H1 (cell line): ENCODE results near the gene CYP4A22. TPM values are rescaled to one million over a fixed set of nuclear protein-coding genes. Genes with fewer than 3 reads are reported as not detected.

Experiments
- CTCF ChIA-PET: fragments of 300-600 bp; sonication (Branson Sonifier 250); formaldehyde crosslinking; loops from one replicate; lab custom pipeline; 2021; ENCODE audit not compliant: partially characterized antibody; lab: Charles Lee
- POLR2A ChIA-PET: fragments of 300-600 bp; sonication (Branson Sonifier 250); formaldehyde crosslinking; loops from one replicate; lab custom pipeline; 2021; ENCODE audit warnings: inconsistent platforms; ENCODE audit not compliant: partially characterized antibody; lab: Charles Lee
- DNase-seq, 2 experiments: peaks; one replicate each; pipeline versions ENCODE4 v3.0.0 to v3.0.0-alpha.2; 2010 to 2022; ENCODE audit warnings: low spot score in 2 of 2, low read depth in 1 of 2, mixed read lengths in 1 of 2
- FAIRE-seq: peaks from 2 replicates; lab custom pipeline; 2011; peaks lifted over from hg19 to GRCh38; lab: Jason Lieb, UNC
- H2AFZ ChIP-seq: 2 replicates; pipeline ENCODE4 v1.8.1; 2012; ENCODE audit warnings: low read length, inconsistent platforms
- H2AK5ac ChIP-seq: 2 replicates; pipeline ENCODE4 v1.6.1; 2013; ENCODE audit warnings: low read depth, low read length
- H2BK120ac ChIP-seq: replicated peaks from 2 replicates; pipeline ENCODE3; 2013; ENCODE audit warnings: low read depth, low read length, inconsistent platforms
- H2BK12ac ChIP-seq: 2 replicates; pipeline ENCODE4 v1.6.1; 2013; ENCODE audit warnings: low read depth, low read length
- H2BK15ac ChIP-seq: 2 replicates; pipeline ENCODE4 v1.6.1; 2013; ENCODE audit warnings: low read length
- H2BK20ac ChIP-seq: 2 replicates; pipeline ENCODE4 v1.6.1; 2013; ENCODE audit warnings: low read length
- H2BK5ac ChIP-seq: 2 replicates; pipeline ENCODE4 v1.6.1; 2013; ENCODE audit warnings: low read depth, low read length
- H3K14ac ChIP-seq: 2 replicates; pipeline ENCODE4 v1.6.1; 2013; ENCODE audit warnings: inconsistent platforms; ENCODE audit not compliant: insufficient read length
- H3K18ac ChIP-seq: 2 replicates; pipeline ENCODE4 v1.6.1; 2013; ENCODE audit warnings: low read length; ENCODE audit errors: extremely low read depth
- H3K23ac ChIP-seq: 2 replicates; pipeline ENCODE4 v1.6.1; 2013; ENCODE audit warnings: inconsistent platforms; ENCODE audit not compliant: insufficient read length
- H3K23me2 ChIP-seq: 2 replicates; pipeline ENCODE4 v1.6.1; 2013; ENCODE audit warnings: low read depth, low read length
- H3K27ac ChIP-seq: 2 replicates; pipeline ENCODE4 v1.6.1; 2011; ENCODE audit warnings: low read depth, low read length, inconsistent platforms
- H3K27me3 ChIP-seq, 4 experiments: replicated peaks in 1 of 4; 1 replicate in 1 of 4; 2 replicates in 3 of 4; pipeline versions ENCODE4 v1.6.1 to v1.8.1; 2011 to 2013; ENCODE audit warnings: low read length in 3 of 4, mild to moderate bottlenecking in 3 of 4, inconsistent platforms in 2 of 4, mixed read lengths in 2 of 4, moderate library complexity in 1 of 4; ENCODE audit not compliant: control insufficient read depth in 3 of 4, insufficient read depth in 3 of 4; ENCODE audit errors: extremely low read depth in 1 of 4
- H3K36me3 ChIP-seq, 4 experiments: 2 replicates each; pipeline versions ENCODE4 v1.6.1 to v1.8.1; 2011 to 2013; ENCODE audit warnings: mild to moderate bottlenecking in 4 of 4, low read length in 3 of 4, moderate library complexity in 2 of 4, control low read depth in 1 of 4, inconsistent platforms in 1 of 4; ENCODE audit not compliant: insufficient read depth in 4 of 4, control insufficient read depth in 2 of 4
- H3K4ac ChIP-seq: replicated peaks from 2 replicates; pipeline ENCODE3; 2013; ENCODE audit warnings: low read length, low read depth, mixed read lengths, inconsistent platforms; ENCODE audit not compliant: insufficient read length
- H3K4me1 ChIP-seq, 4 experiments: replicated peaks in 1 of 4; 1 replicate in 1 of 4; 2 replicates in 3 of 4; pipeline versions ENCODE4 v1.6.1 to v1.8.1; 2011 to 2013; ENCODE audit warnings: low read length in 3 of 4, inconsistent platforms in 2 of 4, mixed read lengths in 1 of 4; ENCODE audit not compliant: insufficient read depth in 4 of 4, control insufficient read depth in 3 of 4
- H3K4me2 ChIP-seq, 2 experiments: 2 replicates each; pipeline versions ENCODE4 v1.6.1 to v1.8.1; 2011 to 2013; ENCODE audit warnings: low read depth in 2 of 2, low read length in 2 of 2, control low read depth in 1 of 2, inconsistent platforms in 1 of 2, mild to moderate bottlenecking in 1 of 2; ENCODE audit not compliant: insufficient read depth in 1 of 2
- H3K4me3 ChIP-seq, 4 experiments: fragments of 200-600, 300-600 bp in 1 of 4; sonication (generic), shearing (Covaris generic), sonication (Bioruptor Twin) in 1 of 4; 2 replicates each; pipeline versions ENCODE4 v1.5.1 to v1.8.1; 2011 to 2016; ENCODE audit warnings: low read length in 4 of 4, low read depth in 3 of 4, control low read depth in 2 of 4, inconsistent platforms in 2 of 4, mild to moderate bottlenecking in 2 of 4, mixed read lengths in 1 of 4, moderate library complexity in 1 of 4; ENCODE audit not compliant: insufficient read depth in 2 of 4; ENCODE audit errors: extremely low read depth in 1 of 4
- H3K56ac ChIP-seq: replicated peaks from 2 replicates; pipeline ENCODE3; 2013; ENCODE audit warnings: low read depth, mild to moderate bottlenecking, mixed read lengths, low read length, inconsistent platforms; ENCODE audit not compliant: insufficient read length
- H3K79me1 ChIP-seq: 2 replicates; pipeline ENCODE4 v1.6.1; 2013; ENCODE audit warnings: low read depth, low read length, control low read depth
- H3K79me2 ChIP-seq, 2 experiments: 2 replicates each; pipeline versions ENCODE4 v1.6.1 to v1.8.1; 2012 to 2013; ENCODE audit warnings: low read length in 2 of 2, mild to moderate bottlenecking in 2 of 2, inconsistent platforms in 1 of 2; ENCODE audit not compliant: insufficient read depth in 2 of 2, control insufficient read depth in 1 of 2
- H3K9ac ChIP-seq, 4 experiments: replicated peaks in 1 of 4; 1 replicate in 1 of 4; 2 replicates in 3 of 4; pipeline versions ENCODE4 v1.6.1 to v1.8.1; 2011 to 2013; ENCODE audit warnings: low read depth in 3 of 4, low read length in 3 of 4, control low read depth in 2 of 4, mild to moderate bottlenecking in 2 of 4, moderate library complexity in 2 of 4, inconsistent platforms in 1 of 4; ENCODE audit errors: extremely low read depth in 1 of 4
- H3K9me3 ChIP-seq, 2 experiments: 2 replicates each; pipeline versions ENCODE4 v1.6.1 to v1.8.1; 2012 to 2013; ENCODE audit warnings: mild to moderate bottlenecking in 2 of 2, moderate library complexity in 2 of 2, control low read depth in 1 of 2, inconsistent platforms in 1 of 2, low read depth in 1 of 2, low read length in 1 of 2, mixed read lengths in 1 of 2; ENCODE audit not compliant: insufficient read depth in 2 of 2
- H4K20me1 ChIP-seq, 2 experiments: replicated peaks in 1 of 2; 2 replicates each; pipeline versions ENCODE3 to v1.8.1; 2011 to 2013; ENCODE audit warnings: inconsistent platforms in 2 of 2, low read length in 2 of 2, mild to moderate bottlenecking in 1 of 2; ENCODE audit not compliant: insufficient read depth in 2 of 2, control insufficient read depth in 1 of 2
- H4K5ac ChIP-seq: 2 replicates; pipeline ENCODE4 v1.6.1; 2013; ENCODE audit warnings: low read length, low read depth, mixed read lengths, inconsistent platforms; ENCODE audit not compliant: insufficient read length
- H4K8ac ChIP-seq: 2 replicates; pipeline ENCODE4 v1.8.0; 2013; ENCODE audit warnings: mild to moderate bottlenecking, moderate library complexity, low read length, inconsistent platforms; ENCODE audit not compliant: insufficient read depth; ENCODE audit errors: extremely low read depth
- H4K91ac ChIP-seq: replicated peaks from 2 replicates; pipeline ENCODE3; 2013; ENCODE audit warnings: low read length, mixed read lengths, inconsistent platforms; ENCODE audit not compliant: insufficient read length
- BACH1 ChIP-seq: IDR thresholded peaks from 2 replicates; pipeline ENCODE4 v1.6.1; 2012; ENCODE audit warnings: low read length, improper control_type of control experiment
- CEBPB ChIP-seq: IDR thresholded peaks from 2 replicates; pipeline ENCODE4 v1.6.1; 2012; ENCODE audit warnings: low read depth, low read length
- CHD2 ChIP-seq: IDR thresholded peaks from 2 replicates; pipeline ENCODE4 v1.6.1; 2012; ENCODE audit warnings: low read length, improper control_type of control experiment
- EGR1 ChIP-seq: IDR thresholded peaks from 2 replicates; pipeline ENCODE4 v1.6.1; 2011; ENCODE audit warnings: low read depth, low read length, borderline replicate concordance
- EP300 ChIP-seq, 2 experiments: IDR thresholded peaks; 1 replicate in 1 of 2; 2 replicates in 1 of 2; pipeline ENCODE4 v1.6.1; 2011 to 2012; ENCODE audit warnings: low read depth in 2 of 2, low read length in 2 of 2, mild to moderate bottlenecking in 2 of 2, borderline replicate concordance in 1 of 2, inconsistent platforms in 1 of 2, moderate library complexity in 1 of 2
- GABPA ChIP-seq: IDR thresholded peaks from 2 replicates; pipeline ENCODE4 v1.6.1; 2011; ENCODE audit warnings: mild to moderate bottlenecking, low read length, moderate library complexity, borderline replicate concordance; ENCODE audit not compliant: insufficient read depth
- HDAC2 ChIP-seq, 2 experiments: fragments of 300-600 bp in 1 of 2; sonication (generic) in 1 of 2; IDR thresholded peaks; 2 replicates each; pipeline ENCODE4 v1.6.1; 2011 to 2012; ENCODE audit warnings: low read depth in 2 of 2, low read length in 2 of 2, mild to moderate bottlenecking in 2 of 2, moderate library complexity in 2 of 2, borderline replicate concordance in 1 of 2, inconsistent platforms in 1 of 2
- NRF1 ChIP-seq: IDR thresholded peaks from 2 replicates; pipeline ENCODE4 v1.6.1; 2011; ENCODE audit warnings: mild to moderate bottlenecking, low read depth, low read length, improper control_type of control experiment
- RAD21 ChIP-seq, 2 experiments: IDR thresholded peaks in 1 of 2; conservative IDR thresholded peaks in 1 of 2; 2 replicates each; pipeline ENCODE4 v1.6.1; 2011; ENCODE audit warnings: low read depth in 2 of 2, low read length in 2 of 2, improper control_type of control experiment in 1 of 2, inconsistent platforms in 1 of 2, mild to moderate bottlenecking in 1 of 2, moderate library complexity in 1 of 2
- RXRA ChIP-seq: IDR thresholded peaks from 2 replicates; pipeline ENCODE4 v1.6.1; 2011; ENCODE audit warnings: low read depth, mild to moderate bottlenecking, low read length, moderate library complexity; ENCODE audit not compliant: insufficient read depth
- SIX5 ChIP-seq: IDR thresholded peaks from 2 replicates; pipeline ENCODE4 v1.6.1; 2011; ENCODE audit warnings: mild to moderate bottlenecking, low read depth, low read length
- SP2 ChIP-seq: IDR thresholded peaks from 2 replicates; pipeline ENCODE4 v1.6.1; 2012; ENCODE audit warnings: mild to moderate bottlenecking, low read length, inconsistent platforms
- TAF1 ChIP-seq: IDR thresholded peaks from 2 replicates; pipeline ENCODE4 v1.6.1; 2011; ENCODE audit warnings: mild to moderate bottlenecking, low read depth, low read length
- WGBS, 2 experiments: shearing (Covaris generic) in 1 of 2; methylation state at CpG; one replicate each; pipeline versions ENCODE4 v1.1.6 to v1.1.7; 2013 to 2015; ENCODE audit warnings: low lambda C conversion rate in 2 of 2, mixed read lengths in 2 of 2, inconsistent platforms in 1 of 2, low coverage in 1 of 2, missing lambda C conversion rate in 1 of 2; ENCODE audit not compliant: insufficient replicate concordance in 2 of 2, insufficient coverage in 1 of 2, insufficient read length in 1 of 2; ENCODE audit errors: extremely low coverage in 1 of 2, missing lambda C conversion rate in 1 of 2; 5-methylcytosine and 5-hydroxymethylcytosine counted together
- polyA plus RNA-seq, 7 experiments: library from polyadenylated mRNA; depleted of rRNA in 3 of 7; stranded (reverse) in 5 of 7; unstranded in 2 of 7; fragments of >200 nt in 5 of 7; fragments of 200-250 nt in 2 of 7; gene quantifications; 1 replicate in 5 of 7; 2 replicates in 1 of 7; 4 replicates in 1 of 7; pipeline versions ENCODE4 v1.2.1 to v1.2.3, GENCODE V29; 2011 to 2013; ENCODE audit warnings: missing spikeins in 2 of 7, mixed read lengths in 2 of 7
- total RNA-seq: library from RNA; stranded (reverse); fragmentation: NEBNext Ultra II Directional; extraction: Animal tissue kit (Norgen Biotek cat#: 25700); gene quantifications from 2 replicates; pipeline ENCODE4 v1.2.1, GENCODE V29; 2021

Gene CYP4A22
- total and polyA plus RNA-seq, 2 of the 8 experiments (the other 6 are each of a cell fraction or from before 2014, with no cell fraction given), result not detected

DNA sequence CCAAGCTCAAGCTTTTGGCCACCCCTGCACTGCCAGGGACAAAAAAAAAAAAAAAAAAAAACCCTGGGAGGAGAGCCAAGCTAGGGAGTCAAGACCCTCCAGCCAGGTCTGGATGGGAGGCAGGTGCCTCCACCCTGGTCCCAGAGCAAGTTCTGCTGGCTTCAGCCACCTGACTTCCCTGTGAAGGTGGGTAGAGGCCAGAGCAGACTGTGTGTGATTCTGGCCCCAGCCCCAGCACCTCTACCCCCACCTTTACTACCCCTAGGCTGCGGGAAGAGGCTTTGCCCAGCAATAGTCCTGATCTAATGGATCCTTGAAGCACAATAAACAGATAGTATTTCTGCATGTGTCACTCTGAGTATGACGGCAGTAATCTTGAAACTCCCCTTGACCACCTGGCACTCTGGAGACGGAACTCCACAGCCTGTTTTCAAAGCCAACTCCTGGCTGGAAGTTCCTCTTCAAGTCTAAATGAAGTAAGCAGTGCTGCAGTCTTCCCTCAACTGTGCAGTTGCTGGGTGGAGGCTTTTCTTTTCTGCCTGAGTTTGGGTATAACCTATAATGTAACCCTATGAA lies 42.8 kb downstream of the CYP4A22 start:
- DNase-seq (no peak), FAIRE-seq (no peak)
- peaks cover 0 to 13% (median 12%) of the 10 kb centered on the region in 4 experiments; a peak in 5 of 7 replicates for H3K27me3 ChIP-seq
- H2AFZ ChIP-seq, result no peak overlapping the region
- peak overlapping the region; percentile 92; the same call in 1 of the 2 replicates for H2BK15ac ChIP-seq
- no peak overlapping the region for H3K4me3 ChIP-seq
- no peaks in the 10 kb centered on the region for H3K79me2 ChIP-seq
- no peaks in the 10 kb centered on the region for H3K79me1 ChIP-seq
- H3K36me3 ChIP-seq, result no peaks in the 10 kb centered on the region
- H2AK5ac ChIP-seq, result no peak overlapping the region
- H3K9me3 ChIP-seq, result no peaks in the 10 kb centered on the region
- no peak overlapping the region for H3K4ac ChIP-seq
- peaks cover 9% of the 10 kb centered on the region; the same call in 1 of the 2 replicates for H3K23me2 ChIP-seq
- no peak overlapping the region for H2BK5ac ChIP-seq
- H2BK120ac ChIP-seq, result no peak overlapping the region
- no peak overlapping the region for H3K18ac ChIP-seq
- POLR2A ChIA-PET, result interaction anchor here (0.9 to 1.9 kb wide), 6 partner anchors 10 to 115 kb away, joined by 3 to 10 read pairs (median 4); partner anchors contain the start of gene PDZK1IP1
- H3K9ac ChIP-seq, result no peak overlapping the region
- peaks cover 0 to 10% (median 2%) of the 10 kb centered on the region in 4 experiments; a peak in 4 of 7 replicates for H3K4me1 ChIP-seq
- peak overlapping the region in 1 of 2 experiments; percentile 36; a peak in 1 of 4 replicates for H3K4me2 ChIP-seq
- no peak overlapping the region for H3K23ac ChIP-seq
- no peak overlapping the region for H3K27ac ChIP-seq
- CTCF ChIA-PET, result interaction anchor here (0.6 to 14.4 kb wide), 26 partner anchors 12 to 686 kb away, joined by 3 to 207 read pairs (median 4); partner anchors contain the start of genes CYP4A22 and PDZK1IP1
- no peak overlapping the region for H4K5ac ChIP-seq
- 83% methylated on average over 3 of the region's 3 CpGs; no CpG with 5 or more reads in 1 of the 2 experiments for WGBS, 2 experiments
- H4K91ac ChIP-seq, result no peak overlapping the region
- no peak overlapping the region for H2BK20ac ChIP-seq
- no peak overlapping the region for H3K56ac ChIP-seq
- no peak overlapping the region for H3K14ac ChIP-seq
- H4K20me1 ChIP-seq, result no peaks in the 10 kb centered on the region
- H2BK12ac ChIP-seq, result 0 out of 2 replicates have a peak overlapping the region, but pooled peaks have one; percentile 75
- H4K8ac ChIP-seq, result no peak overlapping the region
- TF ChIP-seq EP300 (IDR thresholded peaks at IDR 0.05; ENCODE audit: borderline replicate concordance in 1 of 2, low read depth in 2 of 2, low read length in 2 of 2), result no peak
- TF ChIP-seq NRF1, result no peak
- no peak for TF ChIP-seq EGR1
- TF ChIP-seq GABPA, result no peak
- no peak for TF ChIP-seq RXRA
- TF ChIP-seq SIX5, result no peak
- no peak for TF ChIP-seq CEBPB
- no peak for TF ChIP-seq BACH1
- TF ChIP-seq HDAC2 (IDR thresholded peaks at IDR 0.05; ENCODE audit: borderline replicate concordance in 1 of 2, low read depth in 2 of 2, low read length in 2 of 2), result no peak
- no peak for TF ChIP-seq TAF1
- TF ChIP-seq RAD21 (IDR thresholded peaks at IDR 0.05 in 1 of 2, conservative IDR thresholded peaks at IDR 0.05 in 1 of 2; ENCODE audit: low read depth in 2 of 2, low read length in 2 of 2), result no peak
- TF ChIP-seq CHD2, result no peak
- TF ChIP-seq SP2, result no peak
